GM19372 (cell line): Measurements from ENCODE around the gene TMEM255A.

Source experiments
- ATAC-seq: cut with Tn5 transposase; IDR thresholded peaks from one replicate; pipeline ENCODE4 v1.9.1; 2021; ENCODE audit warnings: mild to moderate bottlenecking, low read depth, moderate library complexity; ENCODE audit not compliant: unreplicated experiment

Gene TMEM255A

GRCh38 chrX:120274145-120274544 is 37.1 kb downstream of the TMEM255A start:
- no peak for ATAC-seq

DNA sequence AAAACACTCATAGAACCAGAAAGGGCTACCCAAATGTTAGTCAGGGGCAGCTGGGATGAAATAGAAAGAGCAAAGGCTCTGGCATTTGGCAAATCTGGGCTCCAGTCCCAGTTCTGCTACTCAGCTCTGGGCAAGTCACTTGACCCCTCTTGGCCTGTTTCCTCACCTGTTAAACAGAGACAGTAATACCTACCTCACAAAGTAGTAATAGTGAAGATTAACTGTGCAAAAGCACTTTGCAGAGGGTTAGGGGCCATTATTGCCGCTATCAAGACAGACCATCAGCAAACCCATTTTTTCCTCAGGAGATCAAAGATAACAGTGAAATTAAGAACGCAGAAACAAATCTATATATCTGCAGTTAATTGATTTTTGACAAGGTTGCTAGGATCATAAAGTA is 40.0 kb downstream of the TMEM255A start:
- ATAC-seq, result no peak

- ATAC-seq, result no peak
These were observed 40.7 kb downstream of the TMEM255A start for GRCh38 chrX:120270567-120270966.

- ATAC-seq, result no peak
These were observed 41.8 kb downstream of the TMEM255A start for GRCh38 chrX:120269373-120270035.

DNA sequence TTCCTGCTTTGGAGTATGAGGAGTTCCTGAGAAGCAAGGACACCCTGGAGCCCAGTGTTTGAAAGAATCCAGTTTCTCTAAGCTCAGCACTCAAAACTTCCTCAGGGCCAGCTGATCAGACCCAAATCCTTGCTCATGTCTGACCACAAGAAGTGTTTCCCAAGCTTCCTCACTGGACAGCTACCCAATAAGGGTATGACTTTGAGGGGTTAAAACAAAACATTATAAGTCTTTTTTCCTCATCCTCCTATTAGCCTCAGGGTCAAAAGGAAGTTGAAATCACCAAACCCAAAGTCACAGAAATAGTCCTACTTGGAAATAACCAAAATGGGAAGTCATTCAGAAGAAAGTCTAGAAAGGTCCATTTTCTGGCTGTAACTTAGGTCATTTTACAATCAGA is 46.9 kb downstream of the TMEM255A start:
- ATAC-seq, result no peak

DNA sequence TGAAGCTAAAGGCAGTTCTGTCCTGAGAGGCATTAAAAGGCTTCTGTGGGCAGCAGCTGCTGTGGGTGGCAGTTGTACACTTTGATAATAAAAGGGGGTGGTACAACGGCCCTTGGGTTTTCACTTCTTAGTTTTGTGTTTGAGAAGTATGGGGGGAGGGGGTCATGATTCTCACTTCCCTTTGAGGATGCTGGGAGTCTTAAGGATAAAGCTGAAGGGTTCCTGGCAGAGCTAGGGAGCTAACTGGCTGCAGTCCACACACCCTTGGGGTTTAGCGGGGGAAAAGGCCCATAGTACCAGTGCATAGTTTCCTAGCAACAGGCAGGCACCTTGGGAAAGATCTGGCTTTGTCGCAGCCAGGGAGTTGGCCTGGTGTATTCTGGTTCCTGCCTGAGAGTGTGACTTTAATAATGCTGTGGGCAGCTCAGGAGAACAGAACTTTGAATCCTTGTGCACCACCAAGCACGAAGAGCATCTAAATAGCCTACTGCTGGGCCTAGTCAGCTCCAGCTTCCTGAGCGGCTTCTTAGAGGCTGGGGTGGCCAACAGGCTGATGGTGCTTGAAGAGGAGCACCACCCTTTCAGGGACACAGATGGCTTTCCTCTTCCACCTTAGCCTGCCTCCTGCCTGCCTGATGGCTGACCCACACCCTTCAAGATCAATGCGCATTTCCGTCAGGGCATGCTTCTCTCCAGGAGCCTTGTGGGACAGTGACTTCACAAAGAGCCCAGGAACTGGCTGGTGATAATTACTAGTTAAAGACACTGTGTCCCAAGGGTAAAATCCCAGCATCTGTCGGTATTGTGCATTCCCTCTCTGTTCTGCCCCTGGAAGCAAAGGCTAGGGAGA is 48.2 kb downstream of the TMEM255A start:
- ATAC-seq, result no peak

DNA sequence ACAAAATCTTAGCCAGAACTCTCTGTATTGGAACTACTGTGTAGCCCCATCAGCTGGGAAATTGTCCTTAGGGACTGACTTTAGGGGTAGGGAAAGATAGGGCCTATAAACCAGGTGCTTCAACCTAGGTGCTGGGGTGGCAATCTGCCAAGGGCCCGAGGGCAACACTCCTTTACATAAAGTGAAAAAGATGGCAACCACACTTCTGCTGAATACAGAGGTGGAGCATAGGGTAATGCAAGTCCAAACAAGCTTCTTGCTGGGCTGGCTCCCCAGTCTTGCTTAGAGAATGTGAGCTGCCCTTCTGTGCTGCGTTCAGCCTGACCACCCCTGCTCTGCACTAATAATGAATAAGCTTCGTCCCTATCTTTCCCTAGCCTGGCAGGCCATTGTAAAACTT is 50.9 kb downstream of the TMEM255A start:
- no peak for ATAC-seq

DNA sequence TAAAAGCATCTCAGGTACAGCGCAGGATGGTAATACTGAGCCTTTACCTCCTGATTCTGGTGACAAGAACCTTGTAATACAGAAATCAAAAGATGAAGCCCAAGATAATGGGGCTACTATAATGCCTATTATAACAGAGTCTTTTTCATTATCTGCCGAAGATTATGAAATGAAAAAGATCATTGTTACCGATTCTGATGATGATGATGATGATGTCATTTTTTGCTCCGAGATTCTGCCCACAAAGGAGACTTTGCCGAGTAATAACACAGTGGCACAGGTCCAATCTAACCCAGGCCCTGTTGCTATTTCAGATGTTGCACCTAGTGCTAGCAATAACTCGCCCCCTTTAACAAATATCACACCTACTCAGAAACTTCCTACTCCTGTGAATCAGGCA is 57.5 kb downstream of the TMEM255A start:
- ATAC-seq, result no peak

- ATAC-seq, result no peak
These were observed 59.7 kb downstream of the TMEM255A start for GRCh38 chrX:120251471-120252011.

- ATAC-seq, result peak; percentile 94
These were observed 60.6 kb downstream of the TMEM255A start, which contains the start of gene ZBTB33 for GRCh38 chrX:120250522-120251271. ZBTB33 (plus strand) TSS chrX:120250812; CDS start chrX:120253416, 2,604 bp downstream.

DNA sequence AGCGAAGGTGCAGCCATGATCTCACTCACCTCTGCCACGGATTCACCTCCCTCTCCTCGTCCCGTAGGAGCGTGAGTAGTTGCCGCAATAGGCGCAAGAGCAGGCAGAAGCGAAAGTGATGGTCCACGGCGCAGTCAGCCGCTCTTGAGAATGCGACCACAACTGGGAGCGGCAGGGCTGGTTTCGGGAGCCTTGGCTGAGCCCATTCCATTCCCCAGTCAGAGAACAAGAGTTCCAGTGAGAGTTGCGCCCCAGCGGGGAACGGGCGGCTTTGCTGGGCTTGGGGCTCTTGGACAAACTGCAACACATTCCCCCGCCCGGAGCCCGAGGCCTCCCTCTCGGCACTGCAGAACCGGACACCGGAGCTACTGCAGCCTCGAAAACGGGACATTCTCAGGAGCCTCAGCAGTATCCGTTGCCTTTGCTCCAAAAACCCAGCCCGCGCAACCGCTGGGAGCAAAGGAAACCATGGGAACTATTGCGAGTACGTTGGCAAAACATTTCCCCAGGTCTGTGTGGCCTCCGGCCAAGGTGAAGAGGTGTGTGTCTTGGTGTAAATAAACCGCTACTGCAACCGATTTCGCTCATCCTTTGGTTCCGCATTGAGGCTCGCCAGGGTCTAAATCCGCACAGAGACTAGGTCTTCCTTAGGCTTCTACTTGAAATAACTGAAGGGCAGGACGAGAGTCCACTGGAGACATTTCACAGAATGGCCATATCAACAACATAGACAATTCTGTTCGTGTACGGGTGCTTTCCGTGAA is 66.3 kb downstream of the TMEM255A start:
- ATAC-seq, result peak; percentile 73

DNA sequence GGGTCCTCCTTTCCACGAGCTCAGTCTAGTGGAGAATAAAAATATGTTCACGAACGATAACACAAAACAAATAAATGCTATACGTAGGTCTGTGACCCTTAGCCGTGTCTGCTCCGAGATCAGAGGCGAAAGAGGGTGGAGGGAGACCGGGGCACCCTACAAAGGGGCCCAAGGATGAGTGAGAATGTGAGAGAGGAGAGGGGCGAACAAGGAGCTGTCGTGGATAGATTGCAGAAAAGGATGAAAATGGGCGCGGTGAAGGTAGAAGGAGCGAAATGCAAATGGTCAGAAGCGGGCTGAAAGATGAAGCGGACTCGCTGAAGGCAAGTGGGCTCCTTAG is 66.9 kb downstream of the TMEM255A start:
- peak; percentile 15 for ATAC-seq

GRCh38 chrX:120242813-120243212 is 68.4 kb downstream of the TMEM255A start:
- ATAC-seq, result no peak

DNA sequence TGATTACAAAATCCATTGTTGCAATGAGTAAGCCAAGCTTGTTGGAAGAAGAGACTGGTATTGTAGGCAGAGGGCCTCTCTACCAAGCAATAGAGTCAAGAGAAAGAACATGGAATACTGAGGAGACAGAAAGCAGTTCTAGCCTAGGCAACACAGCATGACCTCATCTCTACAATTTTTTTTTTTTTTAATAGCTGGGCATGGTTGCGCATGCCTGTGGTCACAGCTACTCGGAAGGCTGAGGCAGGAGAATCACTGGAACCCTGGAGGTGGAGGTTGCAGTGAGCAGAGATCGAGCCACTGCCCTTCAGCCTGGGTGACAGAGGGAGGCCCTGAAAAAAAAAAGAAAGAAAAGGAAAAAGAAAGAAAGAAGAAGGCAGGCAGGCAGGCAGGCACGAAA is 72.3 kb downstream of the TMEM255A start:
- ATAC-seq, result no peak

DNA sequence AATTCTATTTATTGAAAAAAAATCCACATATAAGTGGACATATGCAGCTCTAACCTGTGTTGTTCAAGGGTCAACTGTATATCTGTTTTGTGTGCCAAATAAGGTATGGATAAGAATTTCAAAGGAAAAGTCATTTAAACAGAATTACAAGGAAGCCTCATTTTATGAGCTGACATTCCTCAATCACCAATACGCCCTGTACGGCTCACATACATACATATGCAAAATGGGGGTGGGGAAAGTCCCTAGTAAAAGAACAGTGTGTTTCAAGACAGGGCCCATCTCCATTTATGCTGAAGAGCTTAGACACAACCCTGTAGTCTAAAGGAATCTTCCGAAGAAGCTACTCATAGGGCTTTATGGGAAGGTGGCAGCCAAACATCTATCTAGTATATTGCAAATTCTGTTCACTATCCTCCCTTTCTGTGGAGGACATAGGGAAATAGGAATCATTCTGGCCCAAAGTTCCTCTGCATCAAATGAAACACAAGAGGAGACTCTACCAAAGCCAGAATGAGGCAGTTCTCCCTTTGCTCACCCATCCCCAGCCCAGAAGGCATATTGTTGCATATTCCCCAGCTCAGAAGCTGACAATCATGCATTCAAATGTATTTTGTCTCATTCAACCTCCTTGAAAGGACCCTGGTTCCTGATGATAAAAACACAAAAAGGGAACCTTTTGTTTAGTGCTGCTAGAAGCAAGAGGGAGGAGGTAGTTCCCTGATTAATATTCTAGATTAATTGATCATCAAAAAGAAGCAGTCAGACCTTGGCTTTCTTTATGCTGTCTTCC is 74.4 kb downstream of the TMEM255A start:
- no peak for ATAC-seq

- no peak for ATAC-seq
These were observed 76.0 kb downstream of the TMEM255A start for GRCh38 chrX:120235284-120235683.

DNA sequence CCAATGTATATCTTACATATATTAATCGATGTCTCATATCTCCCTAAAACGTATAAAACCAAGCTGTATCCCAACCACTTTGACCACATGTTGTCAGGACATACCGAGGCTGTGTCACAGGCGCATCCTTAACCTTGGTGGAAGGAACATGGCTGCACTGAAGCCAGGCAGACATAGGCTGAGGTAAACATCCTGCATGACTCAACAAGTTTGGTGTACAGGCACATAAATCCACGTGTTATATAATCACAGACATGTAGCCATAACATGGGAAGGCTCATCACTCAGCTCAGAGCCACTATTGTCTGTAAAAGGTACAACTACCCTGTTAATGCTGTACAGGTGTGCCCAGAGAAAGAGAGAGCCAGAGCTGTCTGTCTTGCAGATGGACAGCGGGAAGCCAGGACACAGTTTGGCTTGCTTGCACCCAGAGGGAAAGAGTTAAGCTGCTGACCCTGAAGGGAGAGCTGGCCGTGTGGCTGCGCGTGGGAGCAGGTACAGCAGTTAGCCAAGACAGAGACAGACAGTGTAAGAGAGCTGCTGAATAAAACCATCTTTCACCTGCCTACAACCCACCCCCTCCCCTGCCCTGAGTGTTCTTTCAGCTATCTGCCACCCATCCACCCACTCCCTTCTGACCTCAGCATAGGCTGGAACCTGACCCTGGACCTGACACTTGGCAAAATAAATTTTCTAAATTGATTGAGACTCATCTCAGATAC is 82.9 kb downstream of the TMEM255A start:
- no peak for ATAC-seq

- no peak for ATAC-seq
These were observed 86.9 kb downstream of the TMEM255A start for GRCh38 chrX:120224388-120224787.

- ATAC-seq, result no peak
These were observed 87.9 kb downstream of the TMEM255A start for GRCh38 chrX:120223374-120223773.
